ENCODE measurements around the gene TUBA4B.
"Not testable (repeated sequence)": the region's sequence is repeated elsewhere in the genome, so short reads cannot be mapped to it uniquely, and the experiment has no call there.

TUBA4B gene

DNA sequence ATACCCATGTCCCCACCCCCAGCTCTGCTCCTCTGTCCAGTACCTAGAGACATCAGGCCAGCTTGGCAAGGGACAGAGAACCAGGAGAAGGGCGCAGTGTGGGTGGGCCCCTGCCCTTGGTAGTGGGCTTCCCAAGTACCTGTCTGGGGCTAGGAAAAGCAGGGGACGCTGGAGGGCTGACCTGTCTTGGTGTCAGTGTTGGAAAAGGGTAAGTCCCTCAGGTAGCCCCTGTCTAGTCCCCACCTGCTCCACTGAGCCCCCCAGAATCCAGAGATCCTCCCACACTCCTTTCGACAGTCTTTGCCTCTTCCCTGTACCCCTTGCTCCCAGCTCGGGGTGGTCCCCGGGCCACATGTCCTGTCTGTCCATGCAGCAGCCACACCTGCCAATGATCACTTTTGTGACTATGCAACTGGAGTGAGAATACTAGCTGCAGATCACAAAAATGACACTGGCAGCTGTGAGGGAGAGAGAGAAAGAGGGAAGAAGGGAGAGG is 40.7 kb downstream of the TUBA4B start:
- no peak for DNase-seq

DNA sequence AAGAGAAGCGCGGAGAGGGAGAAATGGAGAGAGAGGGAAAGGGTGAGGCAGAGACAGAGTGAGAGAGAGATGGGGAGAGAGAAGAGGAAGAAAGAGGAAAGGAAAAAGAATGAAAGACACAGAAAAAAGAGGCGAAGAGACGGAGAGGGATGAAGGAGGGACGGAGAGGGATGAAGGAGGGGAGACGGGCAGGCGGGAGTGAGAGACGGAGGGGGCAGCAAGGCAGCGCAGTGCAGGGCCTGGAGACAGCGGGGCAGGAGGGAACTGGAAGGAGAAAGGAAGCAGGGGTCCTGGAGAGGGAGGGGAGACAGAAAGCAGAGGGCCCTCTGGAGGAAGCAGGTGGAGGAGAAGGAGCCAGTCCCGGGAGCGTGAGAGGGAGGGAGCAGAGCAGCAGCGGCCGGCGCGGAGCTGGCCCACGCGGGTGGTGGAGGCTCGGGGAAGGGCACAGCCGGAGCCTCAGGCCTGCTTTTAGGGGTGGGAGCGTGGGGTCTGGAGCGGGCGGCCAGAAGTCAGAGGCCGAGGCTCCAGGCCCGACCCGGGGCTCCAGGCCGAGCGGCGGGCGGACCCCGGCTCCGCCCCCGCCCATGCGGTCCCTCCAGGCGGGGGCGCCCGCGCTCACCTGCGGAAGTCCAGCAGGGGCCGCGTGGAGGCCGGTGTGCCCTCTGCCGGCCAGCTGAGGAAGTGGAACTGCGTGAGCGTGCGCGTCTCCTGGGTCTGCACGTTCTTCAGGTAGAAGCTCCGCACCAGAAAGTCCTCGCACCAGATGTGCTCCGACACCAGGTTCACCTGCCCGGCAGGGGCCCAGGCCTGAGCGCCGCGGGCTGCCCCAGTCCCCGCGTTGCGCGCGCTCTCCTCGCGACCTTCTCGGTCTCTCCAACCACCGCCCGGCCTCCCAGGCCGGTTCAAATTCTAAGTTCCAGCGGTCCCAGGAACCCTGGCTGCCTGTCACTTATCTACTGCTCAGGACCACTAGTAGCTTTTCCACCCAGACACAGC is 41.6 kb downstream of the TUBA4B start:
- no peak for DNase-seq

DNA sequence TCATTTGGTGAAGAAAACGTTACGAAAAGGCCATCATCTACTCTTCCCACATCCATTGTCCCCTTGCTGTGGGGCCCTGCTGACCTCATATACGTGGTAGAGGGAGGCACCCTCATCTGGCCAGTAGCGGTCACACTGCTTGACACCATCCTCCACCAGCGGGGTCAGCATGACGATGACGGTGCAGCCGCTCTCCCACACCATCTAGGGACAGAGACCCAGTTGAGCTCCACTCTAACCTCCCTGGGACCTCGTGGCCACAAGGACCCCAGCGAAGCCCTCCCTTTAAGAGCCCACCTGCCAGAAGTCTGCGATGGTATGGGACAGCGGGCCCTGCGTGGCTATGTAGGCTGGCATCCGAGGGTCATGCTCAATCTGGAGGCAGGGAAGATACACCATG is 43.1 kb downstream of the TUBA4B start:
- no peak for DNase-seq

DNA sequence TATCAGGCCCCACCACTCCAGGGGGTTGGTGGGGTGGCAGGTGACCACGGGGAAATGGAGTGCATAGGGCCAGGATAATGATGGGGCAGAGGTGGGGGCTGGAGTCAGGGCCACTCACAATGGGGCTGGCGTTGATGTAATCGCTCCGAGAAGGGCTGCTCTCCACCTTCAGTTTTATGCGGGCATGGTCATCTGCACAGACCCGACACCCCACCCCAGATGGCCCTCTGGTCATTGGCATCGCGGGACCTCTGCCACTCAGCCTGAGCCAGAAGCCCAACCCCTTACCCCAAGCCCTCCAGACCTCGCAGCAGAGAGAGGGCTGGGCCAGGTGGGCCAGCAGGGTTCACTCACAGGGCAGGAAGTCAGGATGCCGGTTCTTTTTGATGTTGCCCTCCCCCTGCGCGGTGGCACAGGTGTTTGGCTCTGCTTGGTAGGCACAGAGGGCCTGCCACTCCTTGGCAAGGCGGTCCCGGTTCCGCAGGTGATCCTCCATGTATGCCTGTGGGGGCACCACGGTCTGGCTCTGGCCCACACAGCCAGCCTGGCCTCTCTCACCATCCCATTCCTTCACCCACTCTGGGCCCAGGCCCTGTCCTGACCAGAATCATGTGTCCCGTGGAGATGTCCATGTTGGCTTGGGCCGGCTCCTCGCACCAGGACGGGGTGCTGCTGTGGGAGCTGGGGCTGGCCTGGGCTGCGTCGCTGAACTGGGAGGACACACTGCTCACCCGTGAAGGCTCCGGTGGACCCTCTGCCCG is 43.8 kb downstream of the TUBA4B start:
- no peak for DNase-seq

DNA sequence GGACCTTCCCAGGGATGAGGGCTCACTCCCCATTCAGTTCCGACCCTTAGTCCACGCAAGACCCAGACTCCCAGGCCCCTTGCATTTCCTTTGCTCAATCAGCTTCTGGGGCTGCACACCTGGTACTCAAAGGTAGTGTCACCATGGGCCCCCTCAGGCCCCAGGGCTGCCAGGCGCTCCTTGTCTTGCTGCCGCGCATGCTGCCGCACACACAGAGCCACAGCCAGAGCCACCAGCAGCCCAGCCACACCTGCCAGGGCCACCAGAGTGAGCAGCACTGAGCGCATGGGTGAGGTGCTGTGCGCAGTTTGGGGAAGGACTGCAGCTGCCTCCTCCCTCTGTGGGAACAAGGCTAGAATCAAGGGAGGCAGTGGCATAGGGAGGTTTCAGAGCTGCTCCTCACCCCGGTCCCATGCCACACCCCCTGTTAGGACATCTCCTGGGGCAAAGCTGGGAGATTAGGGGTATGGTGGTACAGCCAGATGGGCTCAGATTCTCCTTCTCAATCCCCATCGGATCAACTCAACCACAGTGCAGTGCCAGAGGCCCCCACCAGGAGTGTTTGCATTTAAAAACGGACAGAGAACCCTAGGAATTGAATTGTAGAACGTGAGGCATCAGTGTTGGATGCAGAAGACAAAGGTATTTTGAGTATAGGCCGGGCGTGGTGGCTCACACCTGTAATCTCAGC is 44.9 kb downstream of the TUBA4B start:
- no peak for DNase-seq

DNA sequence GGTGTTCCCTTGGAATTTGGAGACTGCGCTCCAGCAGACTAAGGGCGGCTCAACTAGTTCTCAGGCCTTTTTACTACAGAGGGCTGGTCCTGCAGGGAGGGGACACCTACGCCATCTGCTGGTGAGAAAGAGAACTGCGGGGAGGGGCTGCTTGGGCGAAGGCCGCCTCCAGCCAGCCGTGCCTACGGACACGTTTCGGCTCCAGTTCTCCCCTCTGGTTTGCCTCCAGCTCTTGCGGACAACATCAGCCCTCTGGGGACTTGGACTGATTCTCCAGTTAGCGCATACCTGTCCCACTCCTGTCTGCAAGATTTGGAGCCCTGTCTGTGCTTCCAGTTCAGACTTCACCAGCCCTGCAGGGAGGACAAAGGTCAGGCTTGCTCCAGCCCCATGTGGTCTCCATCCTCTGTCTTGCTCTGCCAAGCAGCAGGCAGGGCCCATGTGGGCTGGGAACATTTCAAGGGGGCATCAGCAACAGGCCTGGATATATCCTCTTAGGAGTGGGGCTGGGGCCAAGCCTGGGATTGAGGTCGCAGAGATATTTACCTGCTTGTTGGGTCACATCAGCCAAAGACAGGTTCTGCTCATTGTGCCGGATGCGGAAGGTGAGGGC is 45.8 kb downstream of the TUBA4B start:
- DNase-seq: peak; percentile 76

DNA sequence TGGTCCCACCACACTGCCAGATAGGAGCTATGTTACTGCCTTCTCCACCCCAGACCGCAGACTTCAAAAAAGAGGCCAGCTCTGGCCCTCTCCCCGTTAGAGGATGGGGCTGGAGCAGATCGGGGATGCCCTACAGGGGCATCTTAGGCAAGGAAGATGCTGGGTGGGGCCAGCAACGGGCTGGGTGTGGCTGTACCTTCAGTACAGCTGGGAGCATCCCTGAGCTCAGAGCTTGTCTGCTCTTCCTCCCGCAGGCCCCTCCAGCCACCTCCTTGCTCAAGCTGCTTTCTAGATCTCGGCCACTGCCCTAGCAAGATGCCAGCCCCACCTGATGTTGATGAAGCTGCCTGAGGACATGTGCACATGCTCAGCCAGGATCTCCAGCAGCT is 46.3 kb downstream of the TUBA4B start:
- no peak for DNase-seq

DNA sequence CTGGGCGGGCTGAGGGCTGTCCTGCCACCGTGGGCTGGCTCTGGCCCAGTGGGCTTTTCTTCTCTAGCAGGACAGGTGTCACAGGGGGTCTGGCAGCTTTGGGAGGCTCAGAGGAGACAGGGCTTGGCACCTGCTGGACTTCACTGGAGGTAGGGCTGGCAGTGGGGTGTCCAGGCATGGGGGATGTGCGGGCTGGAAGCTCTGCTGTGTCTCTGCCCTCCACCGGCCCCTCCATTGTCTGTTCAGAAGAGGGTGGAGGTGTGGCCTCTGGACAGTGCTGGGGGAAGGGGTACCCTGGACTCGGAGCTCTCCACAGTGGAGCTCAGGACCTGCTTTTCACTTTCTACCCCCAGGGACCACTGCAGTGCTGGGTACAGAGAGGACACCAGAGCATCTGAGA is 47.0 kb downstream of the TUBA4B start:
- DNase-seq: no peak

DNA sequence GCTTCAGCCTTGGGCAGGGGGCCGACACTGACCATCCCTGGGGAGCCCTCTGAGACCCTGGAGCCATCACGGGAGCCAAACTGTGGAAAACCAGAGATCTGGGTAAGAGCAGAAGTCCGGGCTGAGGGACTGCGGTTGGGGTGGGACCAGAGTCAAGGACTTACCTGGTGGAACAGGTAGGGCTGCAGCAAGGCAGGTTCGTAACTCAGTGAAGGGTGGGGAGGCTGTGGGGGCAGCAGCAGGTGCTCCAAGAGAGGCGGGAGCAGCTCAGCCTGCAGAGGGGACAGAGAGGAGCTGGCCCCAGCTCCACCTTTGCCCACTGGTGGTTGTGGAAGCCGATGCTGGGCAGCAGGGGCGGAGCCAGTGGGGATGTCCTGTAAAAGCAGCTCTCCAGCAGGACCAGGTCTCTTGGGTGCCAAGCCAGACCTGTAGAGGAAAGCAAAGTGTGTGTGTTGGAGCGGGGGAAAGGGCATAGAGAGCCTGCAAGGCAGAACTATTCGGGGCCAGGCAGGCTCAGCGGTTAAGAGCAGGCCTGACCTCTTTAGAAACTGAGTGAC is 49.4 kb downstream of the TUBA4B start:
- DNase-seq: no peak

DNA sequence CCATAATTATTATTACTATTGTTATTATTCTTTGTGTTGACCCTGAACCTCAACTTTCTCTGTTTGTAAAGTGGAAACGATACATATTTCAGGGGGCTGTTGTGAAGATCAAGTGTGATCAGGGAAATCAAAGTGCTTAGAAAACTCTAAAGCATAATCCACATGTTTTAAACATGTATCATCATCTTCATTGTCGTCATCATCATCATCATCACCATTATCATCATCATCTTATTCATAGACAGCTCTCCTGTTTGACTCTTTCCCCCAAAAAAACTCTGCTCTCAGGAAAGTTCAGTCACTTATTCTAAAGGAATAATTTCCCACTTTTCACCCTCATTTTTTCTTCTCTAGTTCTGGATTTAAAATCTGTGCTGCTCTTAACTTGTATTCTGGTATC is 51.2 kb downstream of the TUBA4B start:
- no peak for DNase-seq

DNA sequence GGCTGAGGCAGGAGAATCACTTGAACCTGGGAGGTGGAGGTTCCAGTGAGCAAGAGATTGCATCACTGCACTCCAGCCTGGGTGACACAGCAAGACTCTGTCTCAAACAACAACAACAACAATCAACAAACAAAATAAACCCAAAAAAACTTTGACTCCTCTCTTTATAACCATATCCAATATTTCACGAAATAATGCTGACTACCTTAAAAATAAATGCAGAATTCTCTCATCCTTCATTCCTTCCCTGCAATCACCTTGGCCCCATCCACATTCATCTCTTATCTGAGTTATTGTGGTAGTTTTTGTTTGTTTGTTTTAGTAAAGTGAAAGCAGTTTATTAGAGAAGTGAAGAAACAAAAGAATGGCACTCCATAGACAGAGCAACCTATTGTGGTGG is 53.0 kb downstream of the TUBA4B start:
- no peak for DNase-seq

DNA sequence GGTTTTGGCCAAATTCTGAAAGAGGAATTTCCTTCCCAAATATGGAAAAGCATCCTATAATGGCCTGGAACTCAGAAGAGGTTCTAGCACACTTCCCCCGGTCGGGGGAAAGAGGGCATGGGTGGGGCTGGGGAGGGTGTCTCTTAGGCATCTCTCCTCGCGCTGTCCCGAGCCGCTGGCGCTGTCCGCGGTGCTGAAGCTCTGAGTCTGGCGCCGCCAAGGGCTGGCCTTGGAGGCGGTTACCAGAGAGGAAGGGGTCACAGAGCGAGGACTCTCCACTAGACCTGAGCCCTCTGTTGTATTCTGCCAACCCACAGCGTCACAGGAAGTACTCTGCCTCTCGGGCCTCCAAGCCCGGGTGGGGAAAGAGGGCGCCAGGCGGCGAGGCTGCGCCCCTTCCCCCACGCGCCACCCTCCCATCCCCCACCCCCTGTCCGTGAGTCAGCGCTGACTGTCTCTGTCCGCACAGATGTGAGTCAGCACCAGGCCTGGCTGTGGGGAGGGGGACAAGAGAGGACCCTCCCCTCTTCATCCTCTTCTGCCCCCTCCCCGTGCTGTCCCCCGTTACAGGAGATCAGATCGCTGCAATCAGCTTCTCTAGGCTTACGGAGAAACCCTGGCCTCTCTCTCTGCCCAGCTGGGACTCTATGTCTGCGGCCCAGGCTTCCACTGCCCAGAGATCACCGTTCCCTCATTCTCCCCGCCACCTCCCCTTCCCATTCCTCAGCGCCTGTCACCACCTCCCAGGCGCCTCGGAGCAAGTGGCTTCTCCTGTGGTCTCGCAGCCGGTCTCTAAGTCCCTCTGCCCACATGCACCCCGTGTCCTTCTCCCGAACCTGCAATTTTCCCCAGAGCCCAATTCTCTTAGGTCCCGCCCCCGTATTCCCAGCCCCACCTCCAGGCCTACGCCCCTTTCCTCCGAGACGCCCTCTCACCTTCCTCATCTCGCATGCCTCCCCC is 55.4 kb downstream of the TUBA4B start:
- DNase-seq: peak; percentile 68

DNA sequence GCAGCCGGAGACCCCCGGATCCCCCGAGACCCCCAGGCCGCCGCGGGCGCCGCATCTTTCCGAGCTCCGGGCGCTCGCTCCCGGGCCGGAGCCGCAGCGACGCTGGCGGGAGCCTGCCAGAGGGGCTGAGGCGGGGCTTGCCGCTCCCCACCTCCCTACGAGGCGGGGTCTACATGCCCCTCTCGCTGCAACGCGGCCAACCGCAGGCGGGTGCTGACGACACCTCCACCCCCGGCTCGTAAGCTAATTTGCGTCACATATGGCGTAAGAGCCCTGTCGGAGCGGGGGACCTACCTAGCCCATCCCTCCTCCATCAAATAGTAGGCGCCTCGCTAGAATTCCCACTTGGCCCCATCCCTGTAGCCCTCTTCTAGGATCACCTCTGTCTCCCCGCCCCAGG is 56.2 kb downstream of the TUBA4B start, which contains the start of gene PTPRN:
Gene PTPRN (minus strand): TSS at position 124 of the 400 bp plus-strand sequence. CDS start 69 bp downstream, at position 55.
- peak; percentile 88 for DNase-seq

DNA sequence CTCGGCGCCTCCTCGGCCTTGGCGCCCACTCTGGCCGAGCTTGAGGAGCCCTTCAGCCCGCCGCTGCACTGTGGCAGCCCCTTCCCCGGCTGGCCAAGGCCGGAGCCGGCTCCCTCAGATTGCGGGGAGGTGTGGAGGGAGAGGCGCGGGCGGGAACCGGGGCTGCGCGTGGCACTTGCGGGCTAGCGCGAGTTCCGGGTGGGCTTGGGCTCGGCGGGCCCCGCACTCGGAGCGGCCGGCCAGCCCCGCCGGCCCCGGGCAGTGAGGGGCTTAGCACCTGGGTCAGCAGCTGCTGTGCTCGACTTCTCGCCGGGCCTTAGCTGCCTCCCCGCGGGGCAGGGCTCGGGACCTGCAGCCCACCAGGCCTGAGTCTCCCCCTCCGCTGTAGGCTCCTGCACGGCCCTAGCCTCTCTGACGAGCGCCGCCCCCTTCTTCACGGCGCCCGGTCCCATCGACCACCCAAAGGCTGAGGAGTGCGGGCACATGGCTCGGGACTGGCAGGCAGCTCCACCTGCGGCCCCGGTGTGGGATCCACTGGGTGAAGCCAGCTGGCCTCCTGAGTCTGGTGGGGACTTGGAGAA is 59.7 kb downstream of the TUBA4B start:
- not testable (repeated sequence) for DNase-seq

DNA sequence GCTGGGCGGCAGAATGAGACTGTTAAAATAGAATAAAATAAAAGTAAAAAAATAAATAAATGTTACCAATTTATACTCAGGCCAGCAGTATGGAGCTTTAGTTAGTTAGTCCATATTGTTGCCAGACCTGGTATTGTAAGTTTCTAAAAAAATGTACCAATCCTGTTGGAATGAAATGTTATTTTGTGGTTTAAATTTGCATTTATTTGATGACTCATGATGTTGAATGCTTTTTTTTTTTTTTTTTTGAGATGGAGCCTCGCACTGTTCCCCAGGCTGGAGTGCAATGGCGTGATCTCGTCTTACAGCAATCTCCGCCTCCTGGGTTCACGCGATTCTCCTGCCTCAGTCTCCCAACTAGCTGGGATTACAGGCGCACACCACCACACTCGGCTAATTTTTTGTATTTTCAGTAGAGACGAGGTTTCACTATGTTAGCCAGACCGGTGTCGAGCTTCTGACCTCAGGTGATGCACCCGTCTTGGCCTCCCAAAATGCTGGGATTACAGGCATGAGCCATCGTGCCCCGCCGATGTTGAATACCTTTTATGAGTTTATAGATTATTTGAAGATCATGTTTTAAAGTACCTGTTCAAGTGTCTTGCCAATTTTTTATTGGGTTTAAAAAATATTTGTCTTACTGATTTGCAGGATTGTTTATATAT is 61.9 kb downstream of the TUBA4B start:
- no peak for DNase-seq
